Fibroblast of villous mesenchyme (primary cell): Measurements from ENCODE around the gene ZNF521. TPM values are rescaled to one million over a fixed set of nuclear protein-coding genes. Genes with fewer than 3 reads are reported as not detected.

Experiments
- DNase-seq: peaks from one replicate; pipeline ENCODE4 v3.0.0-alpha.2; 2010; ENCODE audit warnings: low read depth
- H3K4me3 ChIP-seq: 2 replicates; pipeline ENCODE4 v1.5.1; 2011; ENCODE audit warnings: low read depth, mild to moderate bottlenecking, low read length
- CTCF ChIP-seq: IDR thresholded peaks from 2 replicates; pipeline ENCODE4 v1.5.1; 2012; ENCODE audit warnings: low read depth, mild to moderate bottlenecking, low read length; ENCODE audit not compliant: insufficient read depth
- total RNA-seq: library from RNA; depleted of rRNA; stranded (reverse); fragments of >200 nt; gene quantifications from 2 replicates; pipeline ENCODE4 v1.2.3, GENCODE V29; 2012

ZNF521 gene
- total RNA-seq, 1 donor, result 4.7 TPM

- no peak for DNase-seq
- no peak overlapping the region for H3K4me3 ChIP-seq
- TF ChIP-seq CTCF, result no peak
Observed at GRCh38 chr18:25234322-25234639, 117.7 kb downstream of the ZNF521 start.

GRCh38 chr18:25233528-25234321 is 118.2 kb downstream of the ZNF521 start:
- no peak for TF ChIP-seq CTCF
- DNase-seq, result peak; percentile 82
- H3K4me3 ChIP-seq, result peak overlapping the region; percentile 16

GRCh38 chr18:25231327-25231691 is 120.7 kb downstream of the ZNF521 start:
- no peak for TF ChIP-seq CTCF
- no peak for DNase-seq
- H3K4me3 ChIP-seq, result no peak overlapping the region

- peak; percentile 89 for DNase-seq
- no peak overlapping the region for H3K4me3 ChIP-seq
- TF ChIP-seq CTCF, result no peak
Observed at GRCh38 chr18:25230658-25231326, 121.2 kb downstream of the ZNF521 start.

GRCh38 chr18:25229920-25230319 is 122.0 kb downstream of the ZNF521 start:
- TF ChIP-seq CTCF, result no peak
- no peak for DNase-seq
- H3K4me3 ChIP-seq, result no peak overlapping the region

- DNase-seq, result peak; percentile 79
- TF ChIP-seq CTCF, result no peak
- no peak overlapping the region for H3K4me3 ChIP-seq
Observed at GRCh38 chr18:25229081-25229480, 122.9 kb downstream of the ZNF521 start.
